HEK293 (cell line): ENCODE results near the gene EXOSC9.

Experiments
- CTCF ChIA-PET: fragments of 350-600 bp; formaldehyde crosslinking; extraction: SDS; loops from one replicate; lab custom pipeline; 2021; ENCODE audit warnings: antibody characterized with exemption; lab: Yijun Ruan, JAX
- POLR2A ChIA-PET: fragments of 300-600 bp; formaldehyde crosslinking; extraction: SDS; loops from one replicate; lab custom pipeline; 2020; ENCODE audit warnings: antibody characterized with exemption, inconsistent platforms; lab: Yijun Ruan, JAX
- H3K27ac ChIP-seq: fragments of 200-500 bp; sonication (Bioruptor generic); 2 replicates; pipeline ENCODE4 v1.5.1; 2014; ENCODE audit warnings: low read depth, low read length, control low read depth, inconsistent platforms; ENCODE audit errors: extremely low read depth
- H3K36me3 ChIP-seq, 2 experiments: fragments of 200-500 bp in 1 of 2; sonication (Bioruptor generic) in 1 of 2; 1 replicate in 1 of 2; 2 replicates in 1 of 2; pipeline ENCODE4 v1.5.1; 2014 to 2017; ENCODE audit warnings: inconsistent platforms in 2 of 2, low read length in 2 of 2; ENCODE audit not compliant: control insufficient read depth in 2 of 2, insufficient read depth in 1 of 2
- H3K4me1 ChIP-seq: fragments of 200-500 bp; sonication (Bioruptor generic); 2 replicates; pipeline ENCODE4 v1.5.1; 2014; ENCODE audit warnings: mild to moderate bottlenecking, low read length, inconsistent platforms; ENCODE audit not compliant: control insufficient read depth, insufficient read depth
- H3K4me3 ChIP-seq: 2 replicates; pipeline ENCODE4 v1.5.1; 2011; ENCODE audit warnings: low read depth, mild to moderate bottlenecking, control low read depth, low read length, moderate library complexity
- H3K9me3 ChIP-seq: fragments of 200-500 bp; sonication (Bioruptor generic); 2 replicates; pipeline ENCODE4 v1.5.1; 2014; ENCODE audit warnings: low read depth, low read length, inconsistent platforms; ENCODE audit not compliant: control insufficient read depth, insufficient read depth
- GLIS2 ChIP-seq: fragments of 450-650 bp; formaldehyde crosslinking; IDR thresholded peaks from 2 replicates; pipeline ENCODE4 v1.5.1; 2016; ENCODE audit warnings: missing biosample characterization, missing genetic modification characterization
- KLF9 ChIP-seq: fragments of 450-650 bp; formaldehyde crosslinking; IDR thresholded peaks from 2 replicates; pipeline ENCODE4 v1.5.1; 2016; ENCODE audit warnings: missing biosample characterization, missing genetic modification characterization, low read depth
- PRDM1 ChIP-seq: fragments of 450-650 bp; formaldehyde crosslinking; IDR thresholded peaks from 2 replicates; pipeline ENCODE4; 2016; ENCODE audit warnings: missing biosample characterization, missing genetic modification characterization
- SP2 ChIP-seq: fragments of 450-650 bp; formaldehyde crosslinking; IDR thresholded peaks from 2 replicates; pipeline ENCODE4 v1.5.1; 2016; ENCODE audit warnings: missing biosample characterization, missing genetic modification characterization
- WT1 ChIP-seq: fragments of 450-650 bp; formaldehyde crosslinking; IDR thresholded peaks from 2 replicates; pipeline ENCODE4 v1.5.1; 2016; ENCODE audit warnings: missing biosample characterization, missing genetic modification characterization
- ZBTB48 ChIP-seq: fragments of 450-650 bp; formaldehyde crosslinking; IDR thresholded peaks from 2 replicates; pipeline ENCODE4 v1.5.1; 2016; ENCODE audit warnings: missing biosample characterization, missing genetic modification characterization
- ZBTB8A ChIP-seq: fragments of 450-650 bp; formaldehyde crosslinking; IDR thresholded peaks from 2 replicates; pipeline ENCODE4 v1.5.1; 2016; ENCODE audit warnings: missing biosample characterization, missing genetic modification characterization
- ZFHX2 ChIP-seq: fragments of 450-650 bp; formaldehyde crosslinking; conservative IDR thresholded peaks from 2 replicates; pipeline ENCODE4 v1.5.1; 2016; ENCODE audit warnings: missing biosample characterization, missing genetic modification characterization
- ZNF132 ChIP-seq: fragments of 450-650 bp; formaldehyde crosslinking; IDR thresholded peaks from 2 replicates; pipeline ENCODE4 v1.5.1; 2017; ENCODE audit warnings: missing biosample characterization, missing genetic modification characterization, borderline replicate concordance
- ZNF140 ChIP-seq: fragments of 450-650 bp; formaldehyde crosslinking; IDR thresholded peaks from 2 replicates; pipeline ENCODE4 v1.5.1; 2016; ENCODE audit warnings: missing biosample characterization, missing genetic modification characterization
- ZNF16 ChIP-seq: fragments of 450-650 bp; formaldehyde crosslinking; IDR thresholded peaks from 2 replicates; pipeline ENCODE4 v1.5.1; 2016; ENCODE audit warnings: low read depth, missing biosample characterization, missing genetic modification characterization
- ZNF335 ChIP-seq: fragments of 450-650 bp; formaldehyde crosslinking; conservative IDR thresholded peaks from 2 replicates; pipeline ENCODE4 v1.5.1; 2016; ENCODE audit warnings: missing biosample characterization, missing genetic modification characterization
- ZNF37A ChIP-seq: fragments of 450-650 bp; IDR thresholded peaks from 2 replicates; pipeline ENCODE4 v1.5.1; 2018; ENCODE audit warnings: missing biosample characterization, missing genetic modification characterization
- ZNF416 ChIP-seq: fragments of 450-650 bp; formaldehyde crosslinking; IDR thresholded peaks from 2 replicates; pipeline ENCODE4 v1.5.1; 2016; ENCODE audit warnings: missing biosample characterization, missing genetic modification characterization
- ZNF548 ChIP-seq: fragments of 450-650 bp; formaldehyde crosslinking; IDR thresholded peaks from 2 replicates; pipeline ENCODE4 v1.5.1; 2016; ENCODE audit warnings: missing biosample characterization, missing genetic modification characterization
- ZNF561 ChIP-seq: fragments of 450-650 bp; IDR thresholded peaks from 2 replicates; pipeline ENCODE4 v1.5.1; 2018; ENCODE audit warnings: missing biosample characterization, missing genetic modification characterization, borderline replicate concordance
- ZNF621 ChIP-seq: fragments of 450-650 bp; formaldehyde crosslinking; IDR thresholded peaks from 2 replicates; pipeline ENCODE4 v1.5.1; 2017; ENCODE audit warnings: missing biosample characterization, missing genetic modification characterization
- ZNF660 ChIP-seq: fragments of 450-650 bp; IDR thresholded peaks from 2 replicates; pipeline ENCODE4 v1.5.1; 2018; ENCODE audit warnings: missing biosample characterization, mild to moderate bottlenecking, missing genetic modification characterization
- ZNF76 ChIP-seq: fragments of 450-650 bp; formaldehyde crosslinking; IDR thresholded peaks from 2 replicates; pipeline ENCODE4; 2016; ENCODE audit warnings: low read depth, missing biosample characterization, missing genetic modification characterization, borderline replicate concordance
- TF ChIP-seq, protein P1 (sequence below): fragments of 450-650 bp; formaldehyde crosslinking; IDR thresholded peaks from 2 replicates; pipeline ENCODE4 v1.5.1; 2017; ENCODE audit warnings: missing biosample characterization, missing genetic modification characterization
- TF ChIP-seq, protein P2 (sequence below): fragments of 450-650 bp; formaldehyde crosslinking; optimal IDR thresholded peaks from 2 replicates; pipeline ENCODE3; 2016; ENCODE audit warnings: missing biosample characterization, mild to moderate bottlenecking, missing genetic modification characterization
- TF ChIP-seq, protein P3 (sequence below): fragments of 450-650 bp; formaldehyde crosslinking; IDR thresholded peaks from 2 replicates; pipeline ENCODE4 v1.5.1; 2016; ENCODE audit warnings: missing biosample characterization, missing genetic modification characterization
- TF ChIP-seq, protein P4 (sequence below): fragments of 450-650 bp; formaldehyde crosslinking; IDR thresholded peaks from 2 replicates; pipeline ENCODE4 v1.5.1; 2016; ENCODE audit warnings: missing biosample characterization, missing genetic modification characterization, borderline replicate concordance
- TF ChIP-seq, protein P5 (sequence below): fragments of 450-650 bp; formaldehyde crosslinking; conservative IDR thresholded peaks from 2 replicates; pipeline ENCODE4 v1.5.1; 2016; ENCODE audit warnings: low read depth, missing biosample characterization, missing genetic modification characterization

The EXOSC9 gene

DNA sequence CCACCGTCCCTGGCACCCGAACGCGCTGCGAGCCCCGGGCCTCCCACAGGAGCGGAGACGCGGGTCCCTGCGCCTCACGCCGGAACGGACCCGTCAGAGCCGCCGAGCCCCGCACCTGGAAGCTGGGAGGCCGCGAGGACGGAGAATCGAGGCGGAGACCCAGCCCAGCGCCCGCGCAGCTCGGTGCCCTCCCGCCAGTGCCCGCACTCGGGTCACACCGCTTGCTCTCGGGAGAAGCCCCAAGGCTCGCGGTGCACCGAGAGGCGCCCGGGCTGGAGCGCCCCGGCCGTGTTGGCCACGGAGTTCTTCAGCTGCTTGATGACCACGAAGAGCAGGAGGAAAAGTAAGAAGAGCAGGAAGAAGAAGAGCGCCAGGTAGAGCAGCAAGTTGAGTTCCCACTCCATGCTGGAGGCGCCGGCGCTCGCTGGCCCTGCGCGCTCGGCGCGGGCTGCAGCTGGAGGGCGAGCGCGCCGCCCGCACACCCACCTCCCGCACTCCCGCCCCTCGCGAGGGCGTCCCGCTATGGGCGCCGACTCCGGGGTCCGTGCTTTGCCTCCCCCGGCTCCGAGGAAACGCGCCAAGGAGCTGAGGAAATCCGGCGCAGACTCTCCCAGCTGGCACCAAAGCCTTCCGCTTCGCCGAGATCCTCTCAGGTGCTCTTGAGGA, 36.3 kb upstream of the EXOSC9 start, which contains the start of gene SMIM43:
TSS of gene SMIM43 (minus strand) at position 463 of the 666 bp plus-strand sequence. CDS start at position 404, 59 bp downstream.
- H3K4me1 ChIP-seq, result no peaks in the 10 kb centered on the region
- H3K4me3 ChIP-seq, result peak within 1 kb of the TSS; percentile 43
- ChIA-PET CTCF (interaction anchor here (0.7 kb wide), 1 partner anchor 15 kb away, joined by 3 read pairs; no protein-coding TSS in a partner anchor), POLR2A (no interaction called here)
- no peaks in the 10 kb centered on the region for H3K36me3 ChIP-seq
- H3K27ac ChIP-seq, result no peak within 1 kb of the TSS; the same call in 1 of the 2 replicates
- no peaks in the 10 kb centered on the region for H3K9me3 ChIP-seq
- TF ChIP-seq PRDM1 (tag by site-specific recombination) (no peak), ZNF335 (tag by site-specific recombination) (peak; percentile 59), SP2 (tag by site-specific recombination) (peak; percentile 41), ZNF660 (tag by site-specific recombination) (0 out of 2 replicates have a peak, but pooled peaks have one; percentile 13), ZNF416 (tag by site-specific recombination) (no peak), ZNF16 (tag by site-specific recombination) (no peak), ZNF76 (tag by site-specific recombination) (no peak), ZNF140 (tag by site-specific recombination) (no peak), ZFHX2 (tag by site-specific recombination) (peak; percentile 59; the same call in 1 of the 2 replicates), WT1 (no peak), ZBTB48 (tag by site-specific recombination) (0 out of 2 replicates have a peak, but pooled peaks have one; percentile 21), ZNF132 (tag by site-specific recombination) (no peak), ZNF37A (tag by site-specific recombination) (no peak), GLIS2 (tag by site-specific recombination) (peak; percentile 45; the same call in 1 of the 2 replicates), ZBTB8A (tag by site-specific recombination) (peak; percentile 93), KLF9 (tag by site-specific recombination) (peak; percentile 31; the same call in 1 of the 2 replicates), ZNF561 (tag by site-specific recombination) (peak; percentile 21; the same call in 1 of the 2 replicates), ZNF548 (no peak), ZNF621 (tag by site-specific recombination) (no peak)
- TF ChIP-seq, protein P1, sequence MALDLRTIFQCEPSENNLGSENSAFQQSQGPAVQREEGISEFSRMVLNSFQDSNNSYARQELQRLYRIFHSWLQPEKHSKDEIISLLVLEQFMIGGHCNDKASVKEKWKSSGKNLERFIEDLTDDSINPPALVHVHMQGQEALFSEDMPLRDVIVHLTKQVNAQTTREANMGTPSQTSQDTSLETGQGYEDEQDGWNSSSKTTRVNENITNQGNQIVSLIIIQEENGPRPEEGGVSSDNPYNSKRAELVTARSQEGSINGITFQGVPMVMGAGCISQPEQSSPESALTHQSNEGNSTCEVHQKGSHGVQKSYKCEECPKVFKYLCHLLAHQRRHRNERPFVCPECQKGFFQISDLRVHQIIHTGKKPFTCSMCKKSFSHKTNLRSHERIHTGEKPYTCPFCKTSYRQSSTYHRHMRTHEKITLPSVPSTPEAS, result no peak
- TF ChIP-seq, protein P2, sequence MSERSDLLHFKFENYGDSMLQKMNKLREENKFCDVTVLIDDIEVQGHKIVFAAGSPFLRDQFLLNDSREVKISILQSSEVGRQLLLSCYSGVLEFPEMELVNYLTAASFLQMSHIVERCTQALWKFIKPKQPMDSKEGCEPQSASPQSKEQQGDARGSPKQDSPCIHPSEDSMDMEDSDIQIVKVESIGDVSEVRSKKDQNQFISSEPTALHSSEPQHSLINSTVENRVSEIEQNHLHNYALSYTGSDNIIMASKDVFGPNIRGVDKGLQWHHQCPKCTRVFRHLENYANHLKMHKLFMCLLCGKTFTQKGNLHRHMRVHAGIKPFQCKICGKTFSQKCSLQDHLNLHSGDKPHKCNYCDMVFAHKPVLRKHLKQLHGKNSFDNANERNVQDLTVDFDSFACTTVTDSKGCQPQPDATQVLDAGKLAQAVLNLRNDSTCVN (tag by site-specific recombination), result peak; percentile 84
- TF ChIP-seq, protein P3, sequence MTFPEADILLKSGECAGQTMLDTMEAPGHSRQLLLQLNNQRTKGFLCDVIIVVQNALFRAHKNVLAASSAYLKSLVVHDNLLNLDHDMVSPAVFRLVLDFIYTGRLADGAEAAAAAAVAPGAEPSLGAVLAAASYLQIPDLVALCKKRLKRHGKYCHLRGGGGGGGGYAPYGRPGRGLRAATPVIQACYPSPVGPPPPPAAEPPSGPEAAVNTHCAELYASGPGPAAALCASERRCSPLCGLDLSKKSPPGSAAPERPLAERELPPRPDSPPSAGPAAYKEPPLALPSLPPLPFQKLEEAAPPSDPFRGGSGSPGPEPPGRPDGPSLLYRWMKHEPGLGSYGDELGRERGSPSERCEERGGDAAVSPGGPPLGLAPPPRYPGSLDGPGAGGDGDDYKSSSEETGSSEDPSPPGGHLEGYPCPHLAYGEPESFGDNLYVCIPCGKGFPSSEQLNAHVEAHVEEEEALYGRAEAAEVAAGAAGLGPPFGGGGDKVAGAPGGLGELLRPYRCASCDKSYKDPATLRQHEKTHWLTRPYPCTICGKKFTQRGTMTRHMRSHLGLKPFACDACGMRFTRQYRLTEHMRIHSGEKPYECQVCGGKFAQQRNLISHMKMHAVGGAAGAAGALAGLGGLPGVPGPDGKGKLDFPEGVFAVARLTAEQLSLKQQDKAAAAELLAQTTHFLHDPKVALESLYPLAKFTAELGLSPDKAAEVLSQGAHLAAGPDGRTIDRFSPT, result 0 out of 2 replicates have a peak, but pooled peaks have one; percentile 46
- TF ChIP-seq, protein P4, sequence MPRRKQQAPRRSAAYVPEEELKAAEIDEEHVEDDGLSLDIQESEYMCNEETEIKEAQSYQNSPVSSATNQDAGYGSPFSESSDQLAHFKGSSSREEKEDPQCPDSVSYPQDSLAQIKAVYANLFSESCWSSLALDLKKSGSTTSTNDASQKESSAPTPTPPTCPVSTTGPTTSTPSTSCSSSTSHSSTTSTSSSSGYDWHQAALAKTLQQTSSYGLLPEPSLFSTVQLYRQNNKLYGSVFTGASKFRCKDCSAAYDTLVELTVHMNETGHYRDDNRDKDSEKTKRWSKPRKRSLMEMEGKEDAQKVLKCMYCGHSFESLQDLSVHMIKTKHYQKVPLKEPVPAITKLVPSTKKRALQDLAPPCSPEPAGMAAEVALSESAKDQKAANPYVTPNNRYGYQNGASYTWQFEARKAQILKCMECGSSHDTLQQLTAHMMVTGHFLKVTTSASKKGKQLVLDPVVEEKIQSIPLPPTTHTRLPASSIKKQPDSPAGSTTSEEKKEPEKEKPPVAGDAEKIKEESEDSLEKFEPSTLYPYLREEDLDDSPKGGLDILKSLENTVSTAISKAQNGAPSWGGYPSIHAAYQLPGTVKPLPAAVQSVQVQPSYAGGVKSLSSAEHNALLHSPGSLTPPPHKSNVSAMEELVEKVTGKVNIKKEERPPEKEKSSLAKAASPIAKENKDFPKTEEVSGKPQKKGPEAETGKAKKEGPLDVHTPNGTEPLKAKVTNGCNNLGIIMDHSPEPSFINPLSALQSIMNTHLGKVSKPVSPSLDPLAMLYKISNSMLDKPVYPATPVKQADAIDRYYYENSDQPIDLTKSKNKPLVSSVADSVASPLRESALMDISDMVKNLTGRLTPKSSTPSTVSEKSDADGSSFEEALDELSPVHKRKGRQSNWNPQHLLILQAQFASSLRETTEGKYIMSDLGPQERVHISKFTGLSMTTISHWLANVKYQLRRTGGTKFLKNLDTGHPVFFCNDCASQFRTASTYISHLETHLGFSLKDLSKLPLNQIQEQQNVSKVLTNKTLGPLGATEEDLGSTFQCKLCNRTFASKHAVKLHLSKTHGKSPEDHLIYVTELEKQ (tag by site-specific recombination), result no peak
- TF ChIP-seq, protein P5, sequence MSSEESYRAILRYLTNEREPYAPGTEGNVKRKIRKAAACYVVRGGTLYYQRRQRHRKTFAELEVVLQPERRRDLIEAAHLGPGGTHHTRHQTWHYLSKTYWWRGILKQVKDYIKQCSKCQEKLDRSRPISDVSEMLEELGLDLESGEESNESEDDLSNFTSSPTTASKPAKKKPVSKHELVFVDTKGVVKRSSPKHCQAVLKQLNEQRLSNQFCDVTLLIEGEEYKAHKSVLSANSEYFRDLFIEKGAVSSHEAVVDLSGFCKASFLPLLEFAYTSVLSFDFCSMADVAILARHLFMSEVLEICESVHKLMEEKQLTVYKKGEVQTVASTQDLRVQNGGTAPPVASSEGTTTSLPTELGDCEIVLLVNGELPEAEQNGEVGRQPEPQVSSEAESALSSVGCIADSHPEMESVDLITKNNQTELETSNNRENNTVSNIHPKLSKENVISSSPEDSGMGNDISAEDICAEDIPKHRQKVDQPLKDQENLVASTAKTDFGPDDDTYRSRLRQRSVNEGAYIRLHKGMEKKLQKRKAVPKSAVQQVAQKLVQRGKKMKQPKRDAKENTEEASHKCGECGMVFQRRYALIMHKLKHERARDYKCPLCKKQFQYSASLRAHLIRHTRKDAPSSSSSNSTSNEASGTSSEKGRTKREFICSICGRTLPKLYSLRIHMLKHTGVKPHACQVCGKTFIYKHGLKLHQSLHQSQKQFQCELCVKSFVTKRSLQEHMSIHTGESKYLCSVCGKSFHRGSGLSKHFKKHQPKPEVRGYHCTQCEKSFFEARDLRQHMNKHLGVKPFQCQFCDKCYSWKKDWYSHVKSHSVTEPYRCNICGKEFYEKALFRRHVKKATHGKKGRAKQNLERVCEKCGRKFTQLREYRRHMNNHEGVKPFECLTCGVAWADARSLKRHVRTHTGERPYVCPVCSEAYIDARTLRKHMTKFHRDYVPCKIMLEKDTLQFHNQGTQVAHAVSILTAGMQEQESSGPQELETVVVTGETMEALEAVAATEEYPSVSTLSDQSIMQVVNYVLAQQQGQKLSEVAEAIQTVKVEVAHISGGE, result 0 out of 2 replicates have a peak, but pooled peaks have one; percentile 22
